Activated CD4-positive, CD25-positive, alpha-beta regulatory T cell treated with anti-CD3 and anti-CD28 coated beads, Interleukin-2, amount 50 U/mL, for 24 hours (primary cell): ENCODE data around the gene PCP4.

ENCODE experiments used
- ATAC-seq, 2 donors: fragments of 150-1000 bp; cut with Tn5 transposase; one replicate each; pipeline ENCODE4 v1.10.0; 2021; ENCODE audit warnings: mild to moderate bottlenecking in 1 of 2, moderate library complexity in 1 of 2

Gene PCP4

DNA sequence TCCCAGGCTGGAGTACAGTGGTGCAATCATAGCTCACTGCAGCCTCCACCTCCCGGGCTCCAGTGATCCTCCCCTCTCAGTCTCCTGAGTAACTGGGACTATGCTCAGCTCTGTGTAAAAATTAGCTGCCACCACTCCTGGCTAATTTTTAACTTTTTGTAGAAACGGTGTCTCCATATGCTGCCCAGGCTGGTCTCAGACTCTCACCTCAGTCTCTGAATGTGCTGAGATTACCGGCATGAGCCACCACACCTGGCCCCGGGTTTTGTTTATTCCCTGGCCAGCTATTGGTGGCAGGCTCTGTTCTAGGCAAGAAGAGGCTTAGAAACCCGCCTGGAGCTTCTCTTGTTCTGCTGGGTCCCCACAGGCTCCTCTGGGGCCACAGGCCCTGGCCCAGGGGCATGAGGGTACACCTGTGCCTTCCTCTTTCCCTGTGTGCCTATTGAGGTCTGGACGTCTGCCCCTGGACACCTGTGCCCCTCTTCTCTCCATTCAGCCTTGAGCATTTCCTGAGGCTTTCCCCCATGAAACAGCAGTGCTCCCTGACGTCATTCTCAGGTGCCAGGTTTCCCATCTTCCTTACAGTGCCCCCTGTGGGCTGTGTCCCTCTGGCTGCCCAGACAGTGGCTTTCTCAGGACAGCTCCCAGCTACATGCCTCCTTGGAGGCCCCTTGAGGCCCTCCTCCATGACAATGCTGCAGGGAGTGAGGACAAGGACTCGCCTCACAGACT is 57.5 kb downstream of the PCP4 start:
- no peak for ATAC-seq

DNA sequence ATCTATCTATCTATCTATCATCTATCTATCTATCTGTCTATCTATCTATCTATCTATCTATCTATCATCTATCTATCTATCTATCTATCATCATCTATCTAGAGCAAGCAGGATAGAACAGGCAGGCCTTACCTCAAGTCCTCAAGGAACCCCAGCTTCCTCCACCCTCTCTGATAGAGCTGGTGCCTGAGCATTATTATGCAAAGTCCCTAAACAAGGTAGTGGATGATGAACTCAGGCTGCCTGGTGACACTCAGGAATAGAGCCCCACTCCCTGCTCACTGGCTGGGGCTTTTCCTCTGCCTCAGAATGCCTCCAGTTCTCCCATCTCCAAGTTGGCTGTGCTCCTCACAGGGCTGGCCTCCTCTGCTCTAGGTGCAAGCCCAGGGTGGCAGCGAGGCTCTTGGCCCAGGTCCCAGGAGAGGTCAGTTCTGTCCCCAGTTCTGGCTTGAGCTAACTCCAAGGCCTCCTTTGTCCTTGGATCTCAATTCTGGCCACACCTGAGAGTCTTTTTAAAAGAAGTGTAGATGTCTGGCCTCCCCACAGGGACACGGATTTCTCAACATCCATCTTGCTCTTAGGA is 60.2 kb downstream of the PCP4 start:
- ATAC-seq, result no peak

DNA sequence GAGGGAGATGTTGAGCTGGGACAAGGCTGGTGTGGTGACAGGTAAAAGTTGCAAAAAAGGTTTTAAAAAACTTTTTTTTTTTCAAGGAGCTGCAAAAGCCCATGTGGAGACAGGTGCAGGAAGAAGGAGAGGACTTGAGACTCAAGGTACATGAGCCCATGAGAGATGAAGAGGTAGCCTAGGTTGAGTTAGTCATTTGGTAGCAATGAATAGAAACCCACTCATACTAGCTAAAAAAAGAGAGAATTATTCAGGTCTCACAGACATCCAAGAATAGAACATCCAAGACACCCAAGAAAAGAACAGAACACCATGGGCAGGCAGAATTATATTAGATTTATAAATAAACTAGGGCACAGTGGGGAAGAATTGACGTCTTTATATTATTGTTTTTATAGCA is 65.1 kb downstream of the PCP4 start:
- no peak for ATAC-seq

DNA sequence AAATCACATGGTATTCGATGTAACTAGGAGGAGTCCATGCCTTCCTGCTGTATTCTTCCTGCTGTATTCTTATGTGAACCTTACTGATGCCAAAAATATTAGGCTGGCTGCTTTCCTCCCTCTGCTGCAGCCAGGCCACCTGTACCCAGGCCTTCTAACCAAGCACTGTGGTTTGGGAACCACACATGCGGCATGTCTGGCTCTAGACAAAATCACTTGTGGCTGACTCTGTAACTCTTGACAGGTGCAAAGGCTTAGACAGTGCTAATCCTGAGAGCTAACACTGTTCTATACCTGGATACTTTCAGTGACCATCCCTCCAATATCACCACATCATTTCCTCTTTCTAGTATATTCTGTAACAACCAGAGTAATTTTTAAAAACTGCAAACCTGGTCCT is 67.7 kb downstream of the PCP4 start:
- no peak for ATAC-seq

GRCh38 chr21:39935716-39936115 is 68.5 kb downstream of the PCP4 start:
- ATAC-seq, result no peak

DNA sequence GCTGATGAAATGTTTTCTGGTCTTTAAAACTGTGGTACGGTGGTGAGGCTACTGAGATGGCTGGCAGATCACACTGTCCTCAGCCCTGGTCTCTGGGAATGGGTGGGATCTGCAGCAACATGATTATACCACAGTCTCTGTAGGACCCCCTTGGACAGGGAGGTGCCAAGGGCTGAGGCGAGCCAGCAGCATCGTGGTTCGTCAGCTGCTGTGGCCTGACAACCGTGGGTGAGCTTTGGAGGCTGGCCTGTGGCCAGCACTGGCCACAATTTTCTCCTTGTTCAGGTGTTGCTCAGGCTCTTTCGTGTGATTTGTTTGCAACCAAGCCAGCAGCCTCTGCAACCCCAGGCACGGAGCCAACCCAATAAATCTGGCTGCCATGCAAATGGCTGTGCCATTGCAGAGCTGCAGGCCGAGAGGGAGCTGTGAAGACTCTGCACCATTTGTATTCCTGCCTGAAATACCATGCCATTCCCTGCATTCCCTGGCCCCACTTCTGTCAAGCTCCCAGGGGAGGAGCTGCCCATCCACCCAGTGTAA is 70.9 kb downstream of the PCP4 start:
- no peak for ATAC-seq

DNA sequence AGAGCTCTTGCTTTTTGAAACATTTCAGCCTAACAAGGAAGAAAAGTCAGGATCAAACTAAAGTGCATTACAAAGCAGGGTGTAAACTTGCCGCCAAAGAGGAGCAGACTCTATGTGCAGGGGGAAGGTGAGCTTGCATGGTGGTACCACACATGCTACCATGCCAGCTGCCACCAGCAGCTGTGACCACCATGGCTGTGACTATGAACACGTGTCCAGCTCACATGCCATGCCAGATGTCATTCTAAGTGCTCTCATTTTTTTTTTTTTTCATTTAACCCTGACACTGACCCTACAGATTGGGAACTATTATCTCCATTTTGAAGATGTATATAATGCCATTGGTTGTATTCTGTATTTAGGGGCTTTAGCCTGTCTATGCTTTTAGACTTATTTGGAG is 79.0 kb downstream of the PCP4 start:
- ATAC-seq, result no peak

DNA sequence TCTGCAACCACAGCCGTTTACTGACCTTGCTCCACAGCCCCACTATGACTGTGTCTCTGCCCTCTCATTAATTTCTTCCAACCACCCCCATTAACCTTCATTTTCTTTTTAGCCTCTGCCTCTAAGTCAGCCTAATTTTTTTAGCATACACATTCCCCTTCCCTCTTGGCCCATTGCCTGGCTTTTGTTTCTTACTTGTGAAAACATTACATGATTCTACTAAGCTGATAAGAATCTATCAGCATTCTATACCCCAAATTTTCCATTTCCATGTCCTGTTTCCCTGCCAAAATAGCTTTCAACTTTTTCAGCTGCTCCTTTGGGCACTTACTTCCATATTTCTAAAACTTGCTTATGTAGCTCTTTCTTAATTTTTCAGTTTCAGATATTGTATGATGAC is 79.8 kb downstream of the PCP4 start:
- no peak for ATAC-seq

GRCh38 chr21:39951183-39952101 is 84.2 kb downstream of the PCP4 start:
- no peak for ATAC-seq

DNA sequence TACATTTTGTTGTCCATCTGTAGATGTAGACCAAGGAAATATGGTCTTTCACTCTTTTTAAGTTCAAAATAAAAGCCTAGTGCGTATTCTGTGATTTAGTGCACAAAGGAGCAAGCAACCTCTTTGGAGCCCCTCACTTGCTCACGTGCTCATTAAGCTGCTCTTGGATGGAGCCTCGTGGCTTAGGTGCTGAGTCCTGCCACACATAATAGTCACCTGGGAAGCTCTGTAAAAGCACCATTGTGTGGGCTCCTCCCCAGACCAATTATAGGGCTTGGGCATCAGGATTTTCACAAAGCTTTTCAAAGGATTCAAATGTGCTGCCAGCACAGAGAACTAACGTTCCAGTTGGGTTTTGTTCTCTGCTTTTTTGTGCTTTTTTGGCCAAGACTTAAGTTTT is 85.0 kb downstream of the PCP4 start:
- no peak for ATAC-seq

- ATAC-seq, result no peak
Observed at GRCh38 chr21:39954570-39954969, 87.3 kb downstream of the PCP4 start.

GRCh38 chr21:39955326-39955725 is 88.1 kb downstream of the PCP4 start:
- ATAC-seq, result no peak

GRCh38 chr21:39956586-39956985 is 89.3 kb downstream of the PCP4 start:
- ATAC-seq, result no peak

- no peak for ATAC-seq
Observed at GRCh38 chr21:39958731-39959130, 91.5 kb downstream of the PCP4 start.

- ATAC-seq, result no peak
Observed at GRCh38 chr21:39961251-39961650, 94.0 kb downstream of the PCP4 start.

DNA sequence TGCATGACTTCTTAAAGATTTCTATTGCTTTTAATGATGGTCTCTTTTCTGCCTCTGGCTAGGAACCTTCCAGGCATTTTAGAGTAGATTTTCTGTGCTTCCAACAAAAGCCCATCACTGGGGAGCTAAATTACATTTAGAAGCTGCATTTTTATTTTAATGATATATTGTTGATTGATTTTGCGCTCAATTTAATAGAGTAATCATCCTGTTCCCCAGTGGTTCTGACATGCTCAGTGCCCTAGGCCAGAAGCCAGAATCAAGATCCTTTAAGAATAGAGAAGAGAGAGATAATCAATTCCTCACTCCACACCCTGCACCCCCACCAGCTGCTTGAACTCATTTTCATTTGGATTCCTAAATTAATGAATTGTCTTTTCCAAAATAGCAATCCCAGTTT is 97.8 kb downstream of the PCP4 start:
- ATAC-seq, result no peak

GRCh38 chr21:39966786-39967185 is 99.5 kb downstream of the PCP4 start:
- no peak for ATAC-seq

GRCh38 chr21:39968010-39968409 is 100.8 kb downstream of the PCP4 start:
- no peak for ATAC-seq

DNA sequence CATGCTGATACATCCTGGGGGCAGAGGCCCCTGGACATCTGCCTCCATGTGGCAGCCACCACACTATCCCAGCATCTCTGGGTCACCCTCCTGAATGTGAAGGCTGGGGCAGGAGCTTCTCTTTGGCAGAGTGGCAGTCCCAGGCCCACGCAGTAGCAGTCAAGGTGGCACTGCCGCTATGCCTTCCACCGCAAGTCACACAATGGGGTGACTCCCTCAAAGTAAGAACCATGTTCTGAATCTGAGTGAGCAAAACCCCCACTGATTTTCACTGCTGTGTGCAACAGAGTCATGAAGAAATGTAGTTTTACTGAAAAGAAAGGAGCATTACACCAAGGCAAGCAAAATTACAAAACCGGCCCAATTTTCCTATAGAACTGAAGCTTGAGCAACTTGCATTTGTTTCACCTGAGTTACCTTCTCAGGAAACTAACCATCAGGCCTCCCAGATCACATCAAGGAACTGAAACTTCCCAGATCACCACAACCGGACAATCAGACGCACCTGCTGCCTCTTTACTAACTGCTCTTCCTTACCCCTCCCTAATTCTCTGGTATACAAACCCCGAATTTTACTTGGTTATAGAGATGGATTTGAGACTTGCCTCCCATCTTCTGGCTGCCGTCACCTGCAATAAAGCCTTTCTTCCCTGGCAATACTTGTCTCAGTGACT is 102.6 kb downstream of the PCP4 start:
- ATAC-seq, result no peak

GRCh38 chr21:39971956-39972355 is 104.7 kb downstream of the PCP4 start:
- no peak for ATAC-seq

DNA sequence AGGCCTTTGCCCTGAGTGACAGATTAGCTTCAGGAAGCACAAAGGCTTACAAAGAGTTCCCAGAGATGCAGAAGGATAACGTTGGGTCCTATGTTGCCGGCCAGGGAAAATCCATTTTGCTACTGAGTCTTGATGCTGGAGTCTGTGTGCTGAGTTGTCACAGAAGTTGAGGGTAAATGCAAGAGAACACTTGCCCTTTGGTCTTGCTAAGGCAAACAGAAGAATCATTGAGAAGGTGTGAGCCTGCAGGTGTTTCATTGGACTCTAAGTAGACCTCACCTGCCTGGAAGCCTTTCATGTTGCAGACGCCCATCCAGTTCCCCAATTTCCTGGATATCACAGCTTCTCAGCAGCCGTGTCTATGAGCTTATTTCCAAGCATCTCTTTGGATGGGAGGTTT is 105.2 kb downstream of the PCP4 start:
- no peak for ATAC-seq

DNA sequence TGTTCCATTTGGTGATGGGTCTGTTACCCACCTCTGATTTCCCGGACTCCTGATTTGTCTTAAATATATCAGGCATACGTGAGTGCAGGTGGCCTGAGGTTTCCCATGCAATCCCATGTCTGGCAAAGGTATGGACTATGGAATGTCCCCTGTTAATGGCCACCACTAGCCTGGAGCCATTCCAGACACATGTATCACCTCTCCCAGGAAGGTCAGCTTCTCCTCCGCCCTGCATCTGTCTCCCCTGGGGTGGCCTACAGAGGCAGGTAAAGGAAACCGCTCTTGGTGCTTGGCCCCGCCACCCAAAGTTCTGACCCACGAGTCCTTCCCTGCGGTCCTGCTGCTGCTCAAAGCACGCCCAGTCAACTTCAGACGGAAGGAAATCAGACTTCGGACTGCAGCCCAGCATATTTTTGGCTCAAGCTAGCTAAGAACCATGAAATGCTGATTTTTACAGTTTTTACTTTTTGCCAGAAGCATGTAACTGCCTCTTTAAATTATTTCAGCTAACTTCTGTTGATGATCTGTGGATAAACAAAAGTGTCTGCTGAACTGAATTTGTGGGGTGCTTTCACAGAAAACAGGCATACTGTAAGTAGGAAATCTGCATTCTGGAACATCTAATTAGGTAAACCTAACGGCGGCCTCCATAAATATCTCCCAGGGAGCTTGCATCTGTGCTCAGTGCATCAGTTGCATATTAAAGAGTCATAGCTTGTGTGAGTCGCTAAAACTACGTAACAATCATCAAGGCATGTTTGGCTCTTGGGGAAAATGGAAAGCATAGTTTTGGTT is 105.9 kb downstream of the PCP4 start:
- no peak for ATAC-seq
